ENCODE measurements around the gene MOB4.

- TF ChIP-seq, protein P1, sequence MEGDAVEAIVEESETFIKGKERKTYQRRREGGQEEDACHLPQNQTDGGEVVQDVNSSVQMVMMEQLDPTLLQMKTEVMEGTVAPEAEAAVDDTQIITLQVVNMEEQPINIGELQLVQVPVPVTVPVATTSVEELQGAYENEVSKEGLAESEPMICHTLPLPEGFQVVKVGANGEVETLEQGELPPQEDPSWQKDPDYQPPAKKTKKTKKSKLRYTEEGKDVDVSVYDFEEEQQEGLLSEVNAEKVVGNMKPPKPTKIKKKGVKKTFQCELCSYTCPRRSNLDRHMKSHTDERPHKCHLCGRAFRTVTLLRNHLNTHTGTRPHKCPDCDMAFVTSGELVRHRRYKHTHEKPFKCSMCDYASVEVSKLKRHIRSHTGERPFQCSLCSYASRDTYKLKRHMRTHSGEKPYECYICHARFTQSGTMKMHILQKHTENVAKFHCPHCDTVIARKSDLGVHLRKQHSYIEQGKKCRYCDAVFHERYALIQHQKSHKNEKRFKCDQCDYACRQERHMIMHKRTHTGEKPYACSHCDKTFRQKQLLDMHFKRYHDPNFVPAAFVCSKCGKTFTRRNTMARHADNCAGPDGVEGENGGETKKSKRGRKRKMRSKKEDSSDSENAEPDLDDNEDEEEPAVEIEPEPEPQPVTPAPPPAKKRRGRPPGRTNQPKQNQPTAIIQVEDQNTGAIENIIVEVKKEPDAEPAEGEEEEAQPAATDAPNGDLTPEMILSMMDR (conservative IDR thresholded peaks at IDR 0.05 in 1 of 2, IDR thresholded peaks at IDR 0.05 in 1 of 2; ENCODE audit: extremely low read depth in 1 of 2, insufficient read depth in 1 of 2, low read depth in 1 of 2, low read length in 2 of 2) = no peak
- TF ChIP-seq EZH2 (IDR thresholded peaks at IDR 0.05; ENCODE audit: borderline replicate concordance, low read length) = no peak
Measured at GRCh38 chr2:197600306-197600705, 84.4 kb downstream of the MOB4 start.
